Medulla oblongata (tissue), 1 donor: ENCODE results near the gene STAB2.

ENCODE experiments used
- DNase-seq: peaks from one replicate; pipeline ENCODE4 v3.0.0-alpha.2; 2015; ENCODE audit errors: extremely low spot score

Gene STAB2

GRCh38 chr12:103780093-103780440 is 193.0 kb downstream of the STAB2 start:
- no peak for DNase-seq

DNA sequence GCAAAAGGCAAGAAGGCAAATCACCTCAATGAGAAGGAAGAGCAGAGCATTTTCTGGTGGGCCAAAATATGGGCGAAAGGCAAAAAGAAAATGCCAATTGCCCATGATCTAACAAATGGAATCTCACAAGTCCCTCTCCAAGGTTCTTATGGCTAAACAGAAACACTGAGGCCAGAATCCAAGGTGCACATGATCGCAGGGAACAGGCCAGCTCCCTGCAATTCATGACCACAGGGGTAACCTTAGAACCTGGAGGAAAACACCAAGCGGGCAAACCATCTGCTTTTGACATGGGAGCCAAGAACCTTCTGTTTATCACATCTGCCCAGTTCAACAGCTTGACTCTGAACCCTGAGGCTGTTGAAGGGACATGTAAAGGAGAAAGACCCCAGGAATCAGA is 193.9 kb downstream of the STAB2 start:
- no peak for DNase-seq

DNA sequence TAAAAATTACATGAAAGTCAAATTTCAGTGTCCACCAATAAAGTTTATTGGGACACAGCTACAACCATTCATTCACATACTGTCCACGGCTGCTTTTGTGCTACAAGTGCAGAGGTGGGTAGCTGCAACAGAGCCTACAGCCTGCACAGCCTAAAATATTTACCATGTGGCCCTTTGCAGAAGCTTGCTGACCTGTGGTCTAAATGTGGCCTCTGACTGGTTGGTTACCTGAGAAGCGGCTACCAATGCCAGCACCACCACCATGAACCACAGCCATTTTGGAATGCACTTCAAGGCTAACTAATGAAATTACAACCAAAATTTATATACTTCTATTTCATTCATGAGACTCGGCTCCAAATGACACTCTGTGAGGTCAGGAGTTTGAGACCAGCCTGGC is 195.3 kb downstream of the STAB2 start:
- DNase-seq: no peak

- no peak for DNase-seq
These were observed 196.9 kb downstream of the STAB2 start for GRCh38 chr12:103783744-103784664.

GRCh38 chr12:103785243-103786031 is 198.4 kb downstream of the STAB2 start:
- no peak for DNase-seq

DNA sequence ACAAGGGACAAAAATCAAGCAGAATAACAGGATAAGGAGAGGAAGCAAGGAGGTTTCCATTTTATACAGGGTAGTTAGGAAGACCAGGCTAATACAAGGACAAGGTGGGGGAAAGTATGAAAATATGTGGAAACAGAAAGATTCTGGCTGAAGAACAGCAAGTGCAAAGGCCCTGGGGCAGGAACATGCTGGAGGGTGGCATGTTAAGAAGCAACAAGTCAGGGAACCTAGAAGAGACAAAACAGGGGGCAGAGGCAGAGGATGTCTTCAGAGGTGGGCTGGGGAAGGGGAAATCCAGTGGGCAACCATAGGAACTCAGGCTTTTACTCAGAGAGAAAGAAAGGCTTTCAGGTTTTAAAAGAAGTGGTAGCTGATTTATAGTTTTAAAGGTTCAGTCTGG is 199.1 kb downstream of the STAB2 start:
- DNase-seq: no peak

GRCh38 chr12:103791350-103791920 is 204.4 kb downstream of the STAB2 start:
- no peak for DNase-seq

GRCh38 chr12:103793046-103793445 is 206.0 kb downstream of the STAB2 start:
- DNase-seq: no peak

GRCh38 chr12:103793512-103794045 is 206.5 kb downstream of the STAB2 start:
- DNase-seq: no peak

DNA sequence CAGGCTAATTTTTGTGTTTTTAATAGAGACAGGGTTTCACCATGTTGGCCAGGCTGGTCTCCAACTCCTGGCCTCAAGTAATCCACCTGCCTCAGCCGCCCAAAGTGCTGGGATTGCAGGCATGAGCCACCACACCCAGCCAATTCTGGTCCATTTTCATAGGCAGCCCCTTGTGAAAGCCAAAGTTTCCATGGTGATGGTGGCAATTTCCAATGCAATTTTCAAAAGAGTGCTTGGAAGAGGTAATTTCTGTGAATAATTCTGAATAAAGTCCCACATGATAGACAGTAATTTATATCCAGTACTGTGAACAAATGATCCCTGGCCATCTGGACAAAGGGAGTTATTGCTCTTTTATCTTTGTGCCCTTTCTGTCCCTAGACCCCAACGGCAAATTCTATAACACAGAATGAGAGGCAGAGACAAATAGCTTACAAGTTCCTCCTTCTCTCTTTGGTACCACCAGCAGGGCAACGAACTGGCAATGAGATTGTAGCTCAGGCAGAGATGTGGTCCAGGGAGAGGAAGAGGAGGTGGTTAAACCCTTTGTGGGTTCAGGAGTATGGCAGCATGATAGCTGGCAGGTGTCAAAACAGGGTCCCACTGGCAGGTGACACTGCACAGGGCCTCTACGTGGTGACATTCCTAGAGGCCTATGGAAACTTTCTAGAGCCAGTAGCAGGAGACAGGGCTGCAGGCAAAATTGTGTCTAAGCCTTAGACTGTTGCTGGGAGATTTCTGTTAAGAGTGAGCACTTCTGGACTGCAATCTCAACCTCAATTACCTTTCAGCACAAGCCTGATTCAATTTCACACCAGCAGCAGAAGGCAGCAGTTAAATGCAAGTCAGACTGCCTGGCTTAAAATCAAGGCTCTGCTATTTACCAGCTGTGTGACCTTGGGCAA is 207.5 kb downstream of the STAB2 start:
- peak; percentile 21 for DNase-seq

DNA sequence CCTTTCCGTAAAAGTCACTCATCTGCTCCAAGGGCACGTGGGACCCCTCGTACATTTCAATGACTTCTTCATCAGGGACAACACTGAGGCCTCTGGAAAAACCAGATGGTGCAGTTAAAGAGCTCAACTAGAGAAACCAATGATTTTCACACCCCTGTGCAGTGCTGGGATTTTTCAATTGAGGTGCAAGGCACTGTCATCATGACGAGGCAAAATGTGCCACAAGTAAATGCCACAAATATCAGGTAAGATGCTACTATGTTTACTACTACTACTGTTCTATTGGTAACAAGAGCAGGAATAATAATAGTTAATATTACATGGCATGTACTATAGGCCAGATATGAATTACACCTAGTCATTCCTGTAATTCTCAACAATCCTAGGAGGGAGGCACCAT is 211.5 kb downstream of the STAB2 start:
- no peak for DNase-seq

- DNase-seq: no peak
These were observed 212.4 kb downstream of the STAB2 start for GRCh38 chr12:103799504-103799856.

DNA sequence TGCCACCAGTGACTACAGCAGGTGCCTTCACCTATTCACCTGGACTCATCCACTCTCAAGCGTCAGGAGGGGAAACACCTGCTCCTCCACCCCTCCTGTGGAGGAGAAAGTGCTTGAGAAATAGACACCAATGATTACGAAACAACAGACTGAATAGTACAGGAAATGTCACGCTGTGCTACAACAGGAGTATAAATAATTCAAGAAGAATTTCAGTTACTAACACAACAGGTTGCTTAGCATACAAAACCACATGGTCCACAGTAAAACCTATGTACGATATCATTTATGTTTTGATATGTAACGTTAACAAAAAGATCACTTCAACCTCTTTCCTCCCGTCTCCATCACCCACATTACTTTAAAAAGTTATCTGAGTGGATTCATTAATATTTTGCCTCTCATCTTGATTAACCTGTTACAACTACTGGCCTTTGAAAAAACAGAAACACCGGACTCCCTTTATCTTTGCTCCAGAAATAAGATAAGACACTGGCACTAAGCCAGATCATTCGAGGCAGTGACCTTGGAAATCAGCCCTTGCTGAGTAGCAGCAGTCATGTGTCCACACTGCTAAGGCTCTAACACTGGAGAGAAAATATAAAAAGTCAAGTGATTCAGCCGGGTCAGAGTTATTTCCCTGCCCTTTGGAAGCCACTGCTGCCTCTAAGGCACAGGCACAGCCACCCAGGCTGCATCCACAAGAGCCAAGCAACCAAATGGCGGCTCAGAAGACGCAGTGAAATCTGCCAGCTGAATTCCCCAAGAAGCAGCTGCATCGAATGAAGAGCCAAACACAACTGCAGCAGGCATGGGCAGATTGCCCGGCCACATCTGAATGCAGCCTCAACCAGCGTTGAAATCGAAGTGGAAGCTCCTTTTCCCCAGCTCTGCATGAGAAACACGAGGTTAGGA is 213.0 kb downstream of the STAB2 start:
- DNase-seq: peak; percentile 63

- DNase-seq: peak; percentile 61
These were observed 214.9 kb downstream of the STAB2 start for GRCh38 chr12:103801709-103802585.

DNA sequence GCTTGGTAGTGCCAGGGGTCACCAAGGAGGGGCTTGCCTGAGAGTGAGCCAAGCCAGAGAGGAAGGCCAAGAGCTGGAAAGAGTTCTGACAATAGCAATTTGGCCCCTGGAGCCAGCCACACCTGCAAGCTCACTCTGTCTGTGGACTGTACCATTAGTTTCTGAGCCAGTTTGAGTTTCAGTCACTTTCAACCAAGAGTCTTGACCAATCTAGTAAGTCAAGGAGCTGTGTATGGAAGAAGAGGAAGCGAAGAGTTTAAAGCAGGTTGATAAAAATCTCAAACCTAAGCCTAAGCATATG is 215.5 kb downstream of the STAB2 start:
- DNase-seq: no peak

DNA sequence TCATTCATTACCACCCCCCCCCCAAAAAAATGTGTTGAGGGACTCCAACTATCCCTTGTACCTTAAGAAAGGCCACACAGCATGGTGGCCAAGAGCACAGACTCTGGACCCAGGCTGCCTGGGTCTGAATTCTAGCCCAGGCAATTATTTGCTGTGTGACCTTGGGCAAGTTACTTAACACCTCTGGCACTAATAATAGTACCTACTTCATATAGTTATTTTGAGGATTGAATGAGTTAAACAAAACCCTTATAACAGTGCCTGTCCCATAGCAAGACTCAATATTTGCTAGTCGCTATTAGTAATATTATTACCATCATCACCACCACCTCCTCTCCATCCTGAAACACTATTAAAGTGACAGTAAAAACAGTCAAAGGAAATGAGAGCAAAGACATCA is 216.8 kb downstream of the STAB2 start:
- DNase-seq: no peak

GRCh38 chr12:103805655-103806360 is 218.7 kb downstream of the STAB2 start:
- no peak for DNase-seq

DNA sequence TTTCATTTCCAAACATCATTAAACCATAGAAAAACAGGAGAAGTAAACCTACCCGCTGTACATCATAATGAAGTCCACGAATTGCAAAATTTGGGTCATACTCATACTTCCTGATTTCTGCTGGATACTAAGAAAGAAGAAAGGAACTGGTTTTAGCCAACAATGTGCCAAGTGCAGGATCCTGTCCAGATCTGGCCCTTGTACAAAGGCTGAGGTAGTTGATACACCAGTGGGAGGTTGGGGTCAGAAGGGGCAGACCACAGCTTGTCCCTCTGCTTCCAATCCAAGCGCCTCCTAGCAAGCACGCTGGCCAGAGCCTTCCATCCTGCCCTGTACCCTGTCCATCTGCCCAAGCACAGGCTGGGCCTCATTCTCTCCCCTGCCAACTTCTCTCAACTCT is 219.7 kb downstream of the STAB2 start:
- no peak for DNase-seq
